GM12892 (cell line): ENCODE results near the gene CHST15.

Source experiments
- POLR2A ChIP-seq: IDR thresholded peaks from 2 replicates; pipeline ENCODE4 v1.6.1; 2011; ENCODE audit warnings: low read depth, low read length, control low read depth
- POLR2AphosphoS5 ChIP-seq: IDR thresholded peaks from 2 replicates; pipeline ENCODE4 v1.6.1; 2011; ENCODE audit warnings: low read depth, low read length, control low read depth

DNA sequence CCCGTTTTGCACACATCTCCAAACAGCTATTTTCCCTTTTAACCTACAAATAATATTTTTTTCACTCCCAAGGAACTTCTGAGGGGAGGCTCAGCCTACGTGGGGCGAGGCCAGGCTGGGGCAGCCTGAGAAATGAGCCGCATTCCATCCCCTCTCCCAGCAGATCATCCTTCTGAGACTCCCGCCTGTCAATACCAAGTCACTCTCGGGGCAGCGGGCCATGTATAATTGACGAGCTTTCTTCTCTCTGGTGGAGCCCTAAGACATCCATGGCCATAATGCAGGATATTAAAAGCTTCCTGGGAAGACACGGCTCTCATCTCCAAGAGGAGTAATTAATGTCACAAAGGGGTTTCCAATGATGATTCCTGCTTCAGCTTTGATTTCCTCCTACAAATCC is 37.8 kb upstream of the CHST15 start:
- TF ChIP-seq POLR2A: no peak
- TF ChIP-seq POLR2AphosphoS5: no peak
